ENCODE measurements around the gene ANKRD36.
"Not testable (repeated sequence)": the region's sequence is repeated elsewhere in the genome, so short reads cannot be mapped to it uniquely, and the experiment has no call there.

GRCh38 chr2:97085093-97085492 is 27.9 kb upstream of the ANKRD36 start:
- TF ChIP-seq EP300 (IDR thresholded peaks at IDR 0.05; ENCODE audit: borderline replicate concordance in 1 of 2, control insufficient read depth in 1 of 2, low read depth in 2 of 2, low read length in 2 of 2); SRF (IDR thresholded peaks at IDR 0.05; ENCODE audit: low read depth in 2 of 2, low read length in 2 of 2); CTCF (IDR thresholded peaks at IDR 0.05 in 2 of 3, conservative IDR thresholded peaks at IDR 0.05 in 1 of 3; ENCODE audit: control insufficient read depth in 2 of 3, extremely low read depth in 1 of 3, insufficient read depth in 1 of 3, low read depth in 3 of 3, low read length in 3 of 3); EZH2 (IDR thresholded peaks at IDR 0.05; ENCODE audit: borderline replicate concordance, control insufficient read depth, low read depth, low read length); SPI1 (IDR thresholded peaks at IDR 0.05; ENCODE audit: borderline replicate concordance, insufficient read depth, low read depth, low read length); POLR2A (IDR thresholded peaks at IDR 0.05; ENCODE audit: low read depth, low read length); YY1 (IDR thresholded peaks at IDR 0.05; ENCODE audit: low read depth, low read length); POLR2AphosphoS5 (IDR thresholded peaks at IDR 0.05; ENCODE audit: low read length); RUNX3 (IDR thresholded peaks at IDR 0.05; ENCODE audit: low read length); MEF2B (IDR thresholded peaks at IDR 0.05; ENCODE audit: partially characterized antibody, poor library complexity, severe bottlenecking); PBX3 (IDR thresholded peaks at IDR 0.05; ENCODE audit: insufficient replicate concordance, low read depth, low read length): not testable (repeated sequence)
